SK-N-SH (cell line): Measurements from ENCODE around the gene ARHGAP31. TPM values are rescaled to one million over a fixed set of nuclear protein-coding genes. Genes with fewer than 3 reads are reported as not detected.
A peak's percentile ranks its signal among the peaks of the same experiment; 100 is the strongest.

ENCODE experiments used
- CTCF ChIA-PET: fragments of 300-600, 350-600 bp; formaldehyde crosslinking; extraction: SDS; loops from one replicate; lab custom pipeline; 2021; lab: Yijun Ruan, JAX
- POLR2A ChIA-PET: fragments of 350-600 bp; sonication (Branson Sonifier 250); formaldehyde crosslinking; extraction: SDS; loops from one replicate; lab custom pipeline; 2020; ENCODE audit warnings: antibody characterized with exemption, inconsistent platforms; lab: Yijun Ruan, JAX
- DNase-seq: peaks from one replicate; pipeline ENCODE4 v3.0.0; 2012
- H2AFZ ChIP-seq: fragments of 200-600 bp; sonication (generic); 2 replicates; pipeline ENCODE4 v1.8.1; 2016; ENCODE audit warnings: antibody characterized with exemption, mild to moderate bottlenecking, low read depth
- H3F3A ChIP-seq: fragments of 200-600 bp; sonication (generic); replicated peaks from 2 replicates; pipeline ENCODE3; 2016; ENCODE audit warnings: antibody characterized with exemption, mild to moderate bottlenecking; ENCODE audit not compliant: insufficient read depth
- H3K27ac ChIP-seq, 2 experiments: fragments of 200-500 bp in 1 of 2; fragments of 200-600 bp in 1 of 2; sonication (Bioruptor generic) in 1 of 2; sonication (generic), shearing (Covaris generic) in 1 of 2; 2 replicates each; pipeline versions ENCODE4 v1.5.1 to v1.6.1; 2014 to 2016; ENCODE audit warnings: low read depth in 2 of 2, inconsistent platforms in 1 of 2, low read length in 1 of 2, mild to moderate bottlenecking in 1 of 2, mixed read lengths in 1 of 2
- H3K27me3 ChIP-seq: fragments of 200-600 bp; sonication (generic), shearing (Covaris generic); 2 replicates; pipeline ENCODE4 v1.6.1; 2016; ENCODE audit warnings: mixed run types; ENCODE audit not compliant: insufficient read depth
- H3K36me3 ChIP-seq, 2 experiments: fragments of 200-500 bp in 1 of 2; fragments of 200-600 bp in 1 of 2; sonication (Bioruptor generic) in 1 of 2; sonication (generic) in 1 of 2; replicated peaks in 1 of 2; 2 replicates each; pipeline versions ENCODE3 to v1.5.1; 2014 to 2016; ENCODE audit warnings: low read length in 1 of 2, mild to moderate bottlenecking in 1 of 2; ENCODE audit not compliant: insufficient read depth in 2 of 2, control insufficient read depth in 1 of 2
- H3K4me1 ChIP-seq, 2 experiments: fragments of 200-500 bp in 1 of 2; fragments of 200-600 bp in 1 of 2; sonication (Bioruptor generic) in 1 of 2; sonication (generic), shearing (Covaris generic) in 1 of 2; 2 replicates each; pipeline versions ENCODE4 v1.5.1 to v1.6.1; 2014 to 2016; ENCODE audit warnings: low read depth in 1 of 2, low read length in 1 of 2, mixed run types in 1 of 2; ENCODE audit not compliant: insufficient read depth in 2 of 2, control insufficient read depth in 1 of 2
- H3K4me2 ChIP-seq: fragments of 200-600 bp; sonication (generic), shearing (Covaris generic); 2 replicates; pipeline ENCODE4 v1.6.1; 2017; ENCODE audit warnings: mixed run types
- H3K4me3 ChIP-seq, 2 experiments: fragments of 200-500 bp in 1 of 2; fragments of 200-600 bp in 1 of 2; sonication (Bioruptor generic) in 1 of 2; sonication (generic), shearing (Covaris generic) in 1 of 2; 2 replicates each; pipeline versions ENCODE4 v1.5.1 to v1.8.1; 2014 to 2016; ENCODE audit warnings: low read depth in 2 of 2, inconsistent platforms in 1 of 2, low read length in 1 of 2, mild to moderate bottlenecking in 1 of 2, mixed read lengths in 1 of 2, moderate library complexity in 1 of 2
- H3K79me2 ChIP-seq: fragments of 200-600 bp; sonication (generic); 2 replicates; pipeline ENCODE4 v1.8.1; 2017; ENCODE audit warnings: mild to moderate bottlenecking; ENCODE audit not compliant: insufficient read depth
- H3K9ac ChIP-seq: fragments of 200-600 bp; sonication (generic); 2 replicates; pipeline ENCODE4 v1.6.1; 2017; ENCODE audit warnings: mixed run types
- H3K9me2 ChIP-seq: fragments of 200-600 bp; sonication (generic); 2 replicates; pipeline ENCODE4 v1.6.1; 2017; ENCODE audit warnings: mixed run types
- H3K9me3 ChIP-seq: fragments of 200-600 bp; sonication (generic); 2 replicates; pipeline ENCODE4 v1.6.1; 2017; ENCODE audit warnings: mixed run types, mild to moderate bottlenecking, moderate library complexity
- H4K20me1 ChIP-seq: fragments of 200-600 bp; sonication (generic); 2 replicates; pipeline ENCODE4 v1.6.1; 2017; ENCODE audit warnings: mild to moderate bottlenecking, mixed run types; ENCODE audit not compliant: insufficient read depth
- EP300 ChIP-seq, 2 experiments: IDR thresholded peaks; 2 replicates each; pipeline versions ENCODE4 v1.4.0 to v1.6.1; 2012; ENCODE audit warnings: borderline replicate concordance in 1 of 2, low read depth in 1 of 2, low read length in 1 of 2
- EZH2phosphoT487 ChIP-seq: fragments of 200-600 bp; sonication (generic); IDR thresholded peaks from 2 replicates; pipeline ENCODE4 v1.6.1; 2017; ENCODE audit warnings: low read depth, mixed run types, mild to moderate bottlenecking, antibody characterized with exemption, moderate library complexity, borderline replicate concordance
- NRF1 ChIP-seq: IDR thresholded peaks from 2 replicates; pipeline ENCODE4 v1.6.1; 2012; ENCODE audit warnings: low read depth, mild to moderate bottlenecking, low read length
- PBX3 ChIP-seq: IDR thresholded peaks from 2 replicates; pipeline ENCODE4; 2012
- POLR2AphosphoS5 ChIP-seq: IDR thresholded peaks from 2 replicates; pipeline ENCODE4 v1.6.1; 2012; ENCODE audit warnings: low read depth, low read length
- RCOR1 ChIP-seq: fragments of 150-350 bp; IDR thresholded peaks from 2 replicates; pipeline ENCODE4 v1.6.1; 2017; ENCODE audit warnings: antibody characterized with exemption, low read length
- USF1 ChIP-seq: IDR thresholded peaks from 2 replicates; pipeline ENCODE4 v1.4.0; 2012; ENCODE audit warnings: low read depth, borderline replicate concordance
- WGBS: methylation state at CpG from one replicate; pipeline ENCODE4 v1.1.6; 2017; ENCODE audit warnings: low lambda C conversion rate; 5-methylcytosine and 5-hydroxymethylcytosine counted together
- polyA plus RNA-seq, 3 experiments: library from polyadenylated mRNA; depleted of rRNA; stranded (reverse); fragments of >200 nt; gene quantifications; 2 replicates each; pipeline ENCODE4 v1.2.3, GENCODE V29; 2012
- TF ChIP-seq, protein P1 (sequence below): IDR thresholded peaks from 2 replicates; pipeline ENCODE4 v1.4.0; 2012; ENCODE audit warnings: low read depth

The ARHGAP31 gene
- polyA plus RNA-seq, 1 of the 3 experiments (the other 2 are of a cell fraction), result 4.4 TPM

DNA sequence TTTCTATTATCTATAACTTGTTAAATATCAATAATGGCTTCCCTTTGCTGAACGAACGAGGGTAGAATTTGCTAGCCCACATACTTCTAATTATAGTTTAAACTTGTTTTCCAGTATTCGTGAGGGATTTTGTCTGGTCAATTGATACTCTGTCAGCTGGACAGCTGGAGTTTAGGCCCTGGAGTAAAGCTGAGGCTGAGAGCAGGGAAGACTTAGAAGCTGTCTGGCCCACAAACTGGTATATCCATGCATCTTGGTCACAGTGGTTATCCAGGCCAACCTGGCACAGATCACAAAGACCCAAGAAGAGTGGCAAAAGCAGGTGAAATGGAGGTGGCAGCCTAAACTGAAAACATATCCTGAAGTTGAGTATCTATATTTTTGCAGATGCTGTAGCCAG, 19.3 kb downstream of the ARHGAP31 start:
- Histone ChIP-seq H3K36me3 (peaks cover 2 to 10% of the 10 kb centered on the region in 2 experiments), H3F3A (peaks cover 45% of the 10 kb centered on the region), H3K79me2 (peaks cover 72% of the 10 kb centered on the region), H3K27ac (peak overlapping the region in 1 of 2 experiments; percentile 85; a peak in 1 of 4 replicates), H3K4me3 (no peak overlapping the region), H2AFZ (no peak overlapping the region), H3K4me2 (no peak overlapping the region), H3K4me1 (peaks cover 27 to 47% of the 10 kb centered on the region in 2 experiments), H3K9ac (no peak overlapping the region), H3K27me3 (no peaks in the 10 kb centered on the region), H4K20me1 (no peaks in the 10 kb centered on the region), H3K9me2 (no peaks in the 10 kb centered on the region), H3K9me3 (no peaks in the 10 kb centered on the region)
- DNase-seq, result no peak
- TF ChIP-seq EZH2phosphoT487 (no peak), NRF1 (no peak)
- CTCF ChIA-PET, result interaction anchor here (1.5 kb wide), 1 partner anchor 9 kb away, joined by 4 read pairs; no protein-coding TSS in a partner anchor
- WGBS, result 95% methylated on average over 3 of the region's 3 CpGs
- POLR2A ChIA-PET, result no interaction called here

- WGBS, result 96% methylated on average over 1 of the region's 1 CpG
- TF ChIP-seq PBX3 (no peak), RCOR1 (peak; percentile 39; the same call in 1 of the 2 replicates), POLR2AphosphoS5 (no peak), USF1 (no peak), EP300 (IDR thresholded peaks at IDR 0.05; ENCODE audit: borderline replicate concordance in 1 of 2, low read depth in 1 of 2, low read length in 1 of 2) (peak in 1 of 2 experiments; percentile 67; a peak in 1 of 4 replicates)
- TF ChIP-seq, protein P1, sequence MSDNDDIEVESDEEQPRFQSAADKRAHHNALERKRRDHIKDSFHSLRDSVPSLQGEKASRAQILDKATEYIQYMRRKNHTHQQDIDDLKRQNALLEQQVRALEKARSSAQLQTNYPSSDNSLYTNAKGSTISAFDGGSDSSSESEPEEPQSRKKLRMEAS, result no peak
- Histone ChIP-seq H3K27me3 (no peaks in the 10 kb centered on the region), H3K9me2 (no peaks in the 10 kb centered on the region), H3K9ac (no peak overlapping the region), H2AFZ (no peak overlapping the region), H3K79me2 (peaks cover 77% of the 10 kb centered on the region), H3K4me2 (no peak overlapping the region), H3K4me1 (peaks cover 20 to 52% of the 10 kb centered on the region in 2 experiments), H3K27ac (peak overlapping the region in 1 of 2 experiments; percentile 85; a peak in 1 of 4 replicates), H3K9me3 (no peaks in the 10 kb centered on the region), H3K36me3 (peaks cover 2 to 9% of the 10 kb centered on the region in 2 experiments), H4K20me1 (no peaks in the 10 kb centered on the region), H3K4me3 (no peak overlapping the region), H3F3A (peaks cover 31% of the 10 kb centered on the region)
- POLR2A ChIA-PET, result interaction anchor here (0.9 to 1.7 kb wide), 4 partner anchors 8 to 20 kb away, joined by 3 to 11 read pairs (median 4); partner anchors contain the start of gene ARHGAP31
- CTCF ChIA-PET, result interaction anchor here (1.0 to 1.1 kb wide), 2 partner anchors 10 to 39 kb away, joined by 3 read pairs; no protein-coding TSS in a partner anchor
- DNase-seq, result peak; percentile 41
Observed at GRCh38 chr3:119314821-119315220, 20.6 kb downstream of the ARHGAP31 start.
